ENCODE measurements around the gene MAN2C1.

DNA sequence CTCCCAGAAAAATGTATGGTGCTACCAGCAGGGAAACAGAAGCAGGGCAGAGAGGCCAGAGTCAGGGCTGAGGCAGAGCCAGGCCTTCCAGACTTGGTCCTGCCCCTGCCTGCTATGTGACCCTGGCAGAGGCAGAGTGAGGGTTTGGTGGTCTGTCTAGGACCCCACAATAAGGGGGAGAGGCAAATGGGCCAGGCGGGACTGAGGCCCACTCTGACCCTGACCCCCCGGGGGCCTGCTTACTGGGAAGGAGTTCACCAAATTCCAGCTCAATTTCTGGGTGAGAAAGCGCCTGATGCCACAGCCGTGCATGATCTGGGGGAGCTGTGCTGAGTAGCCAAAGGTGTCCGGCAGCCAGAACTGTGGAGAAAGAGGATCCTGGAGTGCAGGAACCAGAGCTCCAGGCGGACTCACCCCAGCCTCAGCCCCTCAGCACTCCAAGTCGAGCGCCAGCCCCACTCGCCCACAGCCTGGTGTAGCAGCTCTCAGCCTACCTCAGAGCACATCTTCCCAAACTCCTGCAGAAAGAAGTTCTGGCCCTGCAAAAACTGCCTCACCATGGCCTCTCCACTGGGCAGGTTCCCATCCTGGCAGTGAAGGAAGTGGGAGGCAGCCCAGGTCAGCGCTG is 6.9 kb downstream of the MAN2C1 start:
- TF ChIP-seq, protein P1, sequence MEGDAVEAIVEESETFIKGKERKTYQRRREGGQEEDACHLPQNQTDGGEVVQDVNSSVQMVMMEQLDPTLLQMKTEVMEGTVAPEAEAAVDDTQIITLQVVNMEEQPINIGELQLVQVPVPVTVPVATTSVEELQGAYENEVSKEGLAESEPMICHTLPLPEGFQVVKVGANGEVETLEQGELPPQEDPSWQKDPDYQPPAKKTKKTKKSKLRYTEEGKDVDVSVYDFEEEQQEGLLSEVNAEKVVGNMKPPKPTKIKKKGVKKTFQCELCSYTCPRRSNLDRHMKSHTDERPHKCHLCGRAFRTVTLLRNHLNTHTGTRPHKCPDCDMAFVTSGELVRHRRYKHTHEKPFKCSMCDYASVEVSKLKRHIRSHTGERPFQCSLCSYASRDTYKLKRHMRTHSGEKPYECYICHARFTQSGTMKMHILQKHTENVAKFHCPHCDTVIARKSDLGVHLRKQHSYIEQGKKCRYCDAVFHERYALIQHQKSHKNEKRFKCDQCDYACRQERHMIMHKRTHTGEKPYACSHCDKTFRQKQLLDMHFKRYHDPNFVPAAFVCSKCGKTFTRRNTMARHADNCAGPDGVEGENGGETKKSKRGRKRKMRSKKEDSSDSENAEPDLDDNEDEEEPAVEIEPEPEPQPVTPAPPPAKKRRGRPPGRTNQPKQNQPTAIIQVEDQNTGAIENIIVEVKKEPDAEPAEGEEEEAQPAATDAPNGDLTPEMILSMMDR (IDR thresholded peaks at IDR 0.05), result no peak
- TF ChIP-seq POLR2AphosphoS5 (IDR thresholded peaks at IDR 0.05), result no peak

Data from breast epithelium (tissue), 3 donors.